DND-41 (cell line): Measurements from ENCODE around the gene CTSO.

Experiments
- EZH2 ChIP-seq: IDR thresholded peaks from 3 replicates; pipeline ENCODE4 v1.6.1; 2012; ENCODE audit warnings: borderline replicate concordance, low read depth, mild to moderate bottlenecking, moderate library complexity, low read length, inconsistent platforms; ENCODE audit not compliant: severe bottlenecking
- TF ChIP-seq, protein P1 (sequence below): IDR thresholded peaks from 2 replicates; pipeline ENCODE4 v1.5.1; 2012; ENCODE audit warnings: borderline replicate concordance, low read length, moderate library complexity, mild to moderate bottlenecking; ENCODE audit not compliant: poor library complexity, severe bottlenecking; ENCODE audit errors: extremely low read depth

DNA sequence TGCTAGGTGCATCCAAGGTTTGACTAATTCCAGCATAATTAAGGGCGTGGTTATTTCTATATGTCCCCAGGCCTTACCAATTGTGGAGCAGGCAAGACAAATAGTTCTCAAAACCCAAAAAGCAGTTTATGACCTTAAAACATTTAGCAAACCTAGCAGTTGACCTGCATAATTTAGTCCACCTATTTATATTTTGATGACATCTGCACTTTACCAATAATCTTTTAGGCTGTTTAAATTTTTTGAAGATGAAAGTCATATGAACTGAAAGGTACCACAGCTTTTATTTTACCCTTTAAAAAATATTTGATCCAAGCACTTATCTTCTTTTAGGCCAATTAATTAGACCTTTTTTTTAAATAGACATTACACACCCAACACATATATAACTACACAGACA lies 77.8 kb downstream of the CTSO start:
- TF ChIP-seq, protein P1, sequence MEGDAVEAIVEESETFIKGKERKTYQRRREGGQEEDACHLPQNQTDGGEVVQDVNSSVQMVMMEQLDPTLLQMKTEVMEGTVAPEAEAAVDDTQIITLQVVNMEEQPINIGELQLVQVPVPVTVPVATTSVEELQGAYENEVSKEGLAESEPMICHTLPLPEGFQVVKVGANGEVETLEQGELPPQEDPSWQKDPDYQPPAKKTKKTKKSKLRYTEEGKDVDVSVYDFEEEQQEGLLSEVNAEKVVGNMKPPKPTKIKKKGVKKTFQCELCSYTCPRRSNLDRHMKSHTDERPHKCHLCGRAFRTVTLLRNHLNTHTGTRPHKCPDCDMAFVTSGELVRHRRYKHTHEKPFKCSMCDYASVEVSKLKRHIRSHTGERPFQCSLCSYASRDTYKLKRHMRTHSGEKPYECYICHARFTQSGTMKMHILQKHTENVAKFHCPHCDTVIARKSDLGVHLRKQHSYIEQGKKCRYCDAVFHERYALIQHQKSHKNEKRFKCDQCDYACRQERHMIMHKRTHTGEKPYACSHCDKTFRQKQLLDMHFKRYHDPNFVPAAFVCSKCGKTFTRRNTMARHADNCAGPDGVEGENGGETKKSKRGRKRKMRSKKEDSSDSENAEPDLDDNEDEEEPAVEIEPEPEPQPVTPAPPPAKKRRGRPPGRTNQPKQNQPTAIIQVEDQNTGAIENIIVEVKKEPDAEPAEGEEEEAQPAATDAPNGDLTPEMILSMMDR: no peak
- no peak for TF ChIP-seq EZH2
